Keratinocyte (primary cell): ENCODE results near the gene CDKL5. TPM values are rescaled to one million over a fixed set of nuclear protein-coding genes. Genes with fewer than 3 reads are reported as not detected.

Experiments used
- DNase-seq: peaks from one replicate; pipeline ENCODE4 v3.0.0-alpha.2; 2011; ENCODE audit warnings: low read depth, missing footprints, low spot score
- FAIRE-seq: peaks from 2 replicates; lab custom pipeline; 2011; peaks lifted over from hg19 to GRCh38; lab: Jason Lieb, UNC
- H2AFZ ChIP-seq: 2 replicates; pipeline ENCODE4 v1.6.0; 2012; ENCODE audit warnings: low read length, control low read depth, inconsistent platforms; ENCODE audit not compliant: control insufficient read depth
- H3K27ac ChIP-seq: 2 replicates; pipeline ENCODE4 v1.5.1; 2011; ENCODE audit warnings: low read length; ENCODE audit not compliant: control insufficient read depth, insufficient read depth
- H3K27me3 ChIP-seq: 3 replicates; pipeline ENCODE4 v1.6.0; 2011; ENCODE audit warnings: low read length; ENCODE audit not compliant: control insufficient read depth, insufficient read depth; ENCODE audit errors: extremely low read depth
- H3K36me3 ChIP-seq, 2 experiments: 2 replicates in 1 of 2; 3 replicates in 1 of 2; pipeline ENCODE4 v1.5.1; 2011; ENCODE audit warnings: low read length in 2 of 2, mild to moderate bottlenecking in 1 of 2; ENCODE audit not compliant: control insufficient read depth in 2 of 2, insufficient read depth in 2 of 2; ENCODE audit errors: extremely low read depth in 1 of 2
- H3K4me1 ChIP-seq: 3 replicates; pipeline ENCODE4 v1.5.1; 2011; ENCODE audit warnings: low read length; ENCODE audit not compliant: control insufficient read depth, insufficient read depth; ENCODE audit errors: extremely low read depth
- H3K4me2 ChIP-seq: 3 replicates; pipeline ENCODE4 v1.6.0; 2011; ENCODE audit warnings: low read depth, low read length; ENCODE audit not compliant: control insufficient read depth, insufficient read depth; ENCODE audit errors: extremely low read depth
- H3K4me3 ChIP-seq, 3 experiments: fragments of 200-600 bp in 1 of 3; sonication (generic) in 1 of 3; 2 replicates in 2 of 3; 3 replicates in 1 of 3; pipeline ENCODE4 v1.5.1; 2011 to 2016; ENCODE audit warnings: low read length in 3 of 3, mild to moderate bottlenecking in 3 of 3, control low read depth in 2 of 3, inconsistent platforms in 1 of 3, low read depth in 1 of 3, mixed read lengths in 1 of 3, mixed run types in 1 of 3, moderate library complexity in 1 of 3; ENCODE audit not compliant: control insufficient read depth in 2 of 3, insufficient read depth in 2 of 3; ENCODE audit errors: extremely low read depth in 1 of 3
- H3K79me2 ChIP-seq: 2 replicates; pipeline ENCODE4 v1.6.0; 2012; ENCODE audit warnings: low read length; ENCODE audit not compliant: control insufficient read depth, insufficient read depth
- H3K9ac ChIP-seq: 3 replicates; pipeline ENCODE4 v1.6.0; 2011; ENCODE audit warnings: low read length; ENCODE audit not compliant: control insufficient read depth, insufficient read depth; ENCODE audit errors: extremely low read depth
- H3K9me1 ChIP-seq: 3 replicates; pipeline ENCODE4 v1.6.0; 2011; ENCODE audit warnings: low read length; ENCODE audit not compliant: control insufficient read depth, insufficient read depth; ENCODE audit errors: extremely low read depth
- H3K9me3 ChIP-seq: 2 replicates; pipeline ENCODE4 v1.5.1; 2012; ENCODE audit warnings: low read depth, low read length; ENCODE audit not compliant: control insufficient read depth
- H4K20me1 ChIP-seq: 3 replicates; pipeline ENCODE4 v1.6.0; 2011; ENCODE audit warnings: low read length; ENCODE audit not compliant: control insufficient read depth, insufficient read depth; ENCODE audit errors: extremely low read depth
- CTCF ChIP-seq, 3 experiments: IDR thresholded peaks in 1 of 3; conservative IDR thresholded peaks in 1 of 3; optimal IDR thresholded peaks in 1 of 3; 2 replicates in 2 of 3; 3 replicates in 1 of 3; pipeline versions ENCODE3 to v1.5.1; 2011; ENCODE audit warnings: low read length in 3 of 3, mild to moderate bottlenecking in 3 of 3, moderate library complexity in 2 of 3, control low read depth in 1 of 3, inconsistent platforms in 1 of 3; ENCODE audit not compliant: insufficient read depth in 2 of 3; ENCODE audit errors: extremely low read depth in 1 of 3
- EZH2 ChIP-seq: IDR thresholded peaks from one replicate; pipeline ENCODE4 v1.6.1; 2012; ENCODE audit warnings: inconsistent platforms, mild to moderate bottlenecking, low read length, moderate library complexity
- dilution Hi-C: fragments of 300-500 bp; cut with MboI; formaldehyde crosslinking; loops from one replicate; pipeline ENCODE4 v1.7.0; 2020; ENCODE audit warnings: low sequenced_read_pairs; ENCODE audit not compliant: extremely low pct_ligation_motif_present
- polyA plus RNA-seq, 5 experiments: library from polyadenylated mRNA; depleted of rRNA in 3 of 5; stranded (reverse) in 3 of 5; stranded (forward) in 1 of 5; unstranded in 1 of 5; fragments of >200 nt; gene quantifications; 1 replicate in 1 of 5; 2 replicates in 3 of 5; 3 replicates in 1 of 5; pipeline versions ENCODE4 v1.2.1 to v1.2.3, GENCODE V29; 2011 to 2012; ENCODE audit warnings: missing spikeins in 2 of 5, low read depth in 1 of 5, low replicate concordance in 1 of 5

CDKL5 gene
- polyA plus RNA-seq, 1 donor (not counting 4 experiments of a cell fraction or from before 2014, with no cell fraction given), result 3.4 TPM

- no peak overlapping the region for H3K9ac ChIP-seq
- FAIRE-seq (no peak), DNase-seq (no peak)
- no peak overlapping the region for H3K27ac ChIP-seq
- no peaks in the 10 kb centered on the region for H3K9me1 ChIP-seq
- H3K4me1 ChIP-seq, result no peaks in the 10 kb centered on the region
- H3K27me3 ChIP-seq, result no peaks in the 10 kb centered on the region
- H3K4me3 ChIP-seq, result no peak overlapping the region
- no peak for TF ChIP-seq EZH2
- H3K36me3 ChIP-seq, result no peaks in the 10 kb centered on the region
- H3K79me2 ChIP-seq, result no peaks in the 10 kb centered on the region
- no peaks in the 10 kb centered on the region for H4K20me1 ChIP-seq
- H3K9me3 ChIP-seq, result no peaks in the 10 kb centered on the region
- H3K4me2 ChIP-seq, result no peak overlapping the region
- no peak overlapping the region for H2AFZ ChIP-seq
- dilution Hi-C loops, result no loop called here
Observed at GRCh38 chrX:18640686-18641085, 215.3 kb downstream of the CDKL5 start.

- Histone ChIP-seq H3K9me3 (no peaks in the 10 kb centered on the region), H3K79me2 (no peaks in the 10 kb centered on the region), H4K20me1 (no peaks in the 10 kb centered on the region), H3K4me3 (no peak overlapping the region), H3K4me1 (no peaks in the 10 kb centered on the region), H3K27me3 (no peaks in the 10 kb centered on the region), H3K4me2 (no peak overlapping the region), H3K36me3 (no peaks in the 10 kb centered on the region), H3K27ac (no peak overlapping the region), H2AFZ (no peak overlapping the region), H3K9me1 (no peaks in the 10 kb centered on the region), H3K9ac (no peak overlapping the region)
- DNase-seq (no peak), FAIRE-seq (no peak)
- dilution Hi-C loops, result no loop called here
- TF ChIP-seq CTCF (optimal IDR thresholded peaks at IDR 0.05 in 1 of 3, IDR thresholded peaks at IDR 0.05 in 1 of 3, conservative IDR thresholded peaks at IDR 0.05 in 1 of 3; ENCODE audit: extremely low read depth in 1 of 3, insufficient read depth in 2 of 3, low read length in 3 of 3) (no peak), EZH2 (no peak)
Observed at GRCh38 chrX:18643243-18643642, 217.8 kb downstream of the CDKL5 start.

GRCh38 chrX:18643853-18644252 is 218.4 kb downstream of the CDKL5 start:
- no peaks in the 10 kb centered on the region for H3K36me3 ChIP-seq
- no peaks in the 10 kb centered on the region for H3K79me2 ChIP-seq
- no peak overlapping the region for H3K27ac ChIP-seq
- no peaks in the 10 kb centered on the region for H3K27me3 ChIP-seq
- H2AFZ ChIP-seq, result no peak overlapping the region
- DNase-seq (no peak), FAIRE-seq (no peak)
- H3K9ac ChIP-seq, result no peak overlapping the region
- no peaks in the 10 kb centered on the region for H3K4me1 ChIP-seq
- TF ChIP-seq CTCF (optimal IDR thresholded peaks at IDR 0.05 in 1 of 3, IDR thresholded peaks at IDR 0.05 in 1 of 3, conservative IDR thresholded peaks at IDR 0.05 in 1 of 3; ENCODE audit: extremely low read depth in 1 of 3, insufficient read depth in 2 of 3, low read length in 3 of 3), result no peak
- TF ChIP-seq EZH2, result no peak
- no peaks in the 10 kb centered on the region for H4K20me1 ChIP-seq
- H3K9me3 ChIP-seq, result no peaks in the 10 kb centered on the region
- H3K4me2 ChIP-seq, result no peak overlapping the region
- no peak overlapping the region for H3K4me3 ChIP-seq
- dilution Hi-C loops, result no loop called here
- H3K9me1 ChIP-seq, result no peaks in the 10 kb centered on the region
